Choroid plexus epithelial cell (primary cell): ENCODE measurements around the gene SLC9C2.
"Not testable (repeated sequence)": the region's sequence is repeated elsewhere in the genome, so short reads cannot be mapped to it uniquely, and the experiment has no call there.

Source experiments
- DNase-seq: peaks from one replicate; pipeline ENCODE4 v3.0.0-alpha.2; 2010; ENCODE audit warnings: low read depth
- H3K4me3 ChIP-seq: 2 replicates; pipeline ENCODE4 v1.5.1; 2011; ENCODE audit warnings: low read depth, mild to moderate bottlenecking, control low read depth, low read length, moderate library complexity
- CTCF ChIP-seq: conservative IDR thresholded peaks from 2 replicates; pipeline ENCODE4 v1.5.1; 2011; ENCODE audit warnings: low read depth, mild to moderate bottlenecking, control low read depth, inconsistent platforms, low read length, moderate library complexity

The SLC9C2 gene

GRCh38 chr1:173635116-173635515 is 32.2 kb upstream of the SLC9C2 start, which contains the start of gene TEX50:
Gene TEX50 (plus strand): TSS chr1:173635338. CDS start chr1:173635522, 184 bp downstream.
- DNase-seq, result no peak
- no peak for TF ChIP-seq CTCF
- H3K4me3 ChIP-seq, result no peak within 1 kb of the TSS

- DNase-seq, result peak; percentile 21
- H3K4me3 ChIP-seq, result no peak overlapping the region
- no peak for TF ChIP-seq CTCF
Observed at GRCh38 chr1:173628888-173629287, 26.0 kb upstream of the SLC9C2 start.

- no peak for DNase-seq
- TF ChIP-seq CTCF, result no peak
- no peak overlapping the region for H3K4me3 ChIP-seq
Observed at GRCh38 chr1:173627269-173627668, 24.4 kb upstream of the SLC9C2 start.

GRCh38 chr1:173616859-173617258 is 14.0 kb upstream of the SLC9C2 start:
- TF ChIP-seq CTCF, result no peak
- H3K4me3 ChIP-seq, result no peak overlapping the region
- no peak for DNase-seq

GRCh38 chr1:173613086-173613485 is 10.2 kb upstream of the SLC9C2 start:
- not testable (repeated sequence) for H3K4me3 ChIP-seq, DNase-seq

- no peak for DNase-seq
- no peak overlapping the region for H3K4me3 ChIP-seq
- no peak for TF ChIP-seq CTCF
Observed at GRCh38 chr1:173608503-173609216, 5.8 kb upstream of the SLC9C2 start.

- no peak for DNase-seq
- H3K4me3 ChIP-seq, result no peak overlapping the region
- TF ChIP-seq CTCF, result no peak
Observed at GRCh38 chr1:173601588-173601987, 1.3 kb downstream of the SLC9C2 start.
